Neural progenitor cell (in vitro differentiated cells): ENCODE data around the gene ERGIC1. TPM values are rescaled to one million over a fixed set of nuclear protein-coding genes. Genes with fewer than 3 reads are reported as not detected.
"Not testable (repeated sequence)": the region's sequence is repeated elsewhere in the genome, so short reads cannot be mapped to it uniquely, and the experiment has no call there.

Experiments
- DNase-seq: peaks from one replicate; pipeline ENCODE4 v3.0.0-alpha.2; 2016; ENCODE audit warnings: low spot score
- H2AFZ ChIP-seq: fragments of 200-600 bp; sonication (generic); replicated peaks from 2 replicates; pipeline ENCODE4 v1.6.1; 2016; ENCODE audit warnings: antibody characterized with exemption
- H3F3A ChIP-seq: fragments of 200-600 bp; sonication (generic); 2 replicates; pipeline ENCODE4 v1.6.1; 2016; ENCODE audit warnings: antibody characterized with exemption, low read depth
- H3K27ac ChIP-seq: fragments of 200-600 bp; sonication (generic); 2 replicates; pipeline ENCODE4 v1.5.1; 2016; ENCODE audit warnings: mild to moderate bottlenecking
- H3K27me3 ChIP-seq: fragments of 200-600 bp; sonication (generic); 2 replicates; pipeline ENCODE4 v1.6.1; 2016; ENCODE audit warnings: mild to moderate bottlenecking, moderate library complexity
- H3K36me3 ChIP-seq: fragments of 200-600 bp; sonication (generic); 2 replicates; pipeline ENCODE4 v1.5.1; 2016
- H3K4me1 ChIP-seq: fragments of 200-600 bp; sonication (generic); 2 replicates; pipeline ENCODE4 v1.6.1; 2016; ENCODE audit warnings: mixed run types
- H3K4me2 ChIP-seq: fragments of 200-600 bp; sonication (generic); 2 replicates; pipeline ENCODE4 v1.6.1; 2016
- H3K4me3 ChIP-seq: fragments of 200-600 bp; sonication (generic); 2 replicates; pipeline ENCODE4 v1.5.1; 2016
- H3K79me2 ChIP-seq: fragments of 200-600 bp; sonication (generic); 2 replicates; pipeline ENCODE4 v1.6.1; 2016; ENCODE audit warnings: low read depth
- H3K9ac ChIP-seq: fragments of 200-600 bp; sonication (generic); 2 replicates; pipeline ENCODE4 v1.6.1; 2016
- H3K9me3 ChIP-seq: fragments of 200-600 bp; sonication (generic); 2 replicates; pipeline ENCODE4 v1.5.1; 2016; ENCODE audit warnings: low read depth
- H4K20me1 ChIP-seq: fragments of 200-600 bp; sonication (generic); 2 replicates; pipeline ENCODE4 v1.6.1; 2016; ENCODE audit warnings: low read depth
- H3K27ac Mint-ChIP-seq: 3 replicates; pipeline ENCODE4 v1.8.0; 2021; ENCODE audit warnings: mixed read lengths
- H3K27me3 Mint-ChIP-seq: 2 replicates; pipeline ENCODE4 v1.8.0; 2022; ENCODE audit warnings: low read depth, mild to moderate bottlenecking, inconsistent platforms, moderate library complexity, mixed read lengths; ENCODE audit not compliant: insufficient read depth
- H3K36me3 Mint-ChIP-seq: 3 replicates; pipeline ENCODE4 v1.8.0; 2021; ENCODE audit warnings: mixed read lengths
- H3K4me1 Mint-ChIP-seq: 3 replicates; pipeline ENCODE4 v1.8.0; 2021; ENCODE audit warnings: mixed read lengths
- H3K4me3 Mint-ChIP-seq: 3 replicates; pipeline ENCODE4 v1.8.0; 2021; ENCODE audit warnings: mild to moderate bottlenecking, moderate library complexity, mixed read lengths
- H3K9me3 Mint-ChIP-seq: 3 replicates; pipeline ENCODE4 v1.8.0; 2020; ENCODE audit warnings: mixed read lengths
- CTCF ChIP-seq: fragments of 200-600 bp; sonication (generic); IDR thresholded peaks from 2 replicates; pipeline ENCODE4 v1.5.1; 2017; ENCODE audit warnings: antibody characterized with exemption, mild to moderate bottlenecking
- EZH2 ChIP-seq: fragments of 200-600 bp; sonication (generic); IDR thresholded peaks from 2 replicates; pipeline ENCODE4 v1.6.1; 2017; ENCODE audit warnings: antibody characterized with exemption, mild to moderate bottlenecking, moderate library complexity
- EZH2phosphoT487 ChIP-seq: fragments of 200-600 bp; sonication (generic); IDR thresholded peaks from 2 replicates; pipeline ENCODE4 v1.6.1; 2017; ENCODE audit warnings: antibody characterized with exemption
- total RNA-seq: library from RNA; depleted of rRNA; stranded (reverse); fragments of >200 nt; gene quantifications from 2 replicates; pipeline ENCODE4 v1.2.3, GENCODE V29; 2015; ENCODE audit warnings: low replicate concordance

The ERGIC1 gene
- total RNA-seq, 1 donor from 2014 or later, result 28.7 TPM

GRCh38 chr5:172850454-172850797, 16.4 kb downstream of the ERGIC1 start:
- Histone ChIP-seq H3K9ac (no peak overlapping the region), H3K4me2 (no peak overlapping the region), H2AFZ (no peak overlapping the region), H3K27ac (no peak overlapping the region), H3K79me2 (peaks cover 66% of the 10 kb centered on the region), H3K4me3 (no peak overlapping the region), H3K36me3 (no peaks in the 10 kb centered on the region), H3F3A (no peaks in the 10 kb centered on the region), H3K4me1 (no peaks in the 10 kb centered on the region), H4K20me1 (peaks cover 81% of the 10 kb centered on the region), H3K9me3 (no peaks in the 10 kb centered on the region), H3K27me3 (no peaks in the 10 kb centered on the region)
- H3K27ac Mint-ChIP-seq, result peak overlapping the region; percentile 54
- DNase-seq, result no peak
- peaks cover 22% of the 10 kb centered on the region for H3K4me1 Mint-ChIP-seq
- H3K4me3 Mint-ChIP-seq, result no peak overlapping the region
- H3K9me3 Mint-ChIP-seq, result no peaks in the 10 kb centered on the region
- H3K27me3 Mint-ChIP-seq, result peaks cover 3% of the 10 kb centered on the region
- TF ChIP-seq CTCF, result no peak
- H3K36me3 Mint-ChIP-seq, result no peaks in the 10 kb centered on the region

- not testable (repeated sequence) for H3K9me3 Mint-ChIP-seq, H3K4me2 ChIP-seq, H3K36me3 ChIP-seq, H3K9me3 ChIP-seq, H3K36me3 Mint-ChIP-seq, H3K4me3 ChIP-seq, H3K27me3 Mint-ChIP-seq, H3K27me3 ChIP-seq, H3K9ac ChIP-seq, H2AFZ ChIP-seq, H3K27ac Mint-ChIP-seq, H3K4me3 Mint-ChIP-seq, H3F3A ChIP-seq, H3K4me1 ChIP-seq, DNase-seq, H3K27ac ChIP-seq
- Histone ChIP-seq H4K20me1 (peaks cover 83% of the 10 kb centered on the region), H3K79me2 (peaks cover 60% of the 10 kb centered on the region)
- H3K4me1 Mint-ChIP-seq, result peaks cover 19% of the 10 kb centered on the region
Measured at GRCh38 chr5:172851254-172851653, 17.2 kb downstream of the ERGIC1 start.

DNA sequence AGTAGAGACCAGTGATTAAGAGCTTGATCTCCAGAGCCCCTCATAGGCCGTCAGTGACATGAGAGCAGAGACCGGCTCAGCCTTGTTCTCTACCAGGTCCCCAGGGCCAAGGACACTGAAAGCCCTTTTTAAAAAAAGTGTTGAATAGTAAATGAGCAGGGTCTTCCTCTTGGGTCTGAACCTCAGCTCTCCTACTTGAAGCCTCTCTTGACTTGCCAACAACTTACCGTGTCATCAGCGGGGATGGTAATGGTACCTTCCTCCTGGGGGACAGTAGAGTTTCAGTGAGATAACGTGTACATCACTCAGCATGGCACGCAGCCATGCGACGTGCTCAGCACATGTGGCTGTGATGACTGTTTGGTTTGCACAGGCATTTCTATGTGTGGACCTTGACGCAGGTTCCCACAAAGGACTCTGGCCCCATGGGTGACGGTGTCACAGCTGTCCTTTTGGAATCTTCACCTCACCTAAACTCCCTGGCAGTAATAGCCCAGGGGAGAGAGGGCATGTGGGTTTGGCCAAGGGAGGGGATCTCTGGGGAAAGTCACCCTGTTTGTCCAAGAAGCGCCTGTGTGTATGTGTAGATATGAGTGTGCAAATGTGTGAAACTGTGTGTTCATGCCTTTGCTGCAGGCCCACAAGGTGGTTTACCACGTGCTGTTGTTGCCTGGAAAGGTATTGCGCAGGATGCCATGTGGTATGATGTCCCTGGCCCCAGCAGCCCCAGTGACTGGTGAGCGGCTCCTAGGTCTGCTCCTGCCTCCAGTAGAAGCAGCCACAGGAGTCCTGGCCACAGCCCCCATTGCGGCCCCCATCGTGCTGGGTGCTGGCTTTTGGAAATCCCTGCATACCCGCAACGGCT, 18.7 kb downstream of the ERGIC1 start:
- Mint-ChIP-seq H3K36me3 (no peaks in the 10 kb centered on the region), H3K9me3 (no peaks in the 10 kb centered on the region), H3K4me3 (no peak overlapping the region), H3K27ac (no peak overlapping the region), H3K4me1 (peaks cover 15% of the 10 kb centered on the region), H3K27me3 (peaks cover 3% of the 10 kb centered on the region)
- TF ChIP-seq CTCF (no peak), EZH2 (no peak), EZH2phosphoT487 (no peak)
- H3K79me2 ChIP-seq, result peaks cover 60% of the 10 kb centered on the region
- no peaks in the 10 kb centered on the region for H3F3A ChIP-seq
- H3K9ac ChIP-seq, result no peak overlapping the region
- DNase-seq, result no peak
- H3K4me3 ChIP-seq, result no peak overlapping the region
- no peaks in the 10 kb centered on the region for H3K27me3 ChIP-seq
- no peak overlapping the region for H3K4me2 ChIP-seq
- H3K36me3 ChIP-seq, result no peaks in the 10 kb centered on the region
- no peaks in the 10 kb centered on the region for H3K4me1 ChIP-seq
- H2AFZ ChIP-seq, result no peak overlapping the region
- no peak overlapping the region for H3K27ac ChIP-seq
- H4K20me1 ChIP-seq, result peaks cover 86% of the 10 kb centered on the region
- no peaks in the 10 kb centered on the region for H3K9me3 ChIP-seq

- Histone ChIP-seq H3K4me2 (no peak overlapping the region), H2AFZ (no peak overlapping the region), H3K79me2 (peaks cover 53% of the 10 kb centered on the region), H4K20me1 (peaks cover 86% of the 10 kb centered on the region), H3K27ac (no peak overlapping the region), H3K36me3 (no peaks in the 10 kb centered on the region), H3K4me1 (no peaks in the 10 kb centered on the region), H3K4me3 (no peak overlapping the region), H3F3A (no peaks in the 10 kb centered on the region), H3K9ac (no peak overlapping the region), H3K9me3 (no peaks in the 10 kb centered on the region), H3K27me3 (no peaks in the 10 kb centered on the region)
- H3K4me1 Mint-ChIP-seq, result peaks cover 16% of the 10 kb centered on the region
- H3K27me3 Mint-ChIP-seq, result peaks cover 3% of the 10 kb centered on the region
- TF ChIP-seq EZH2 (no peak), CTCF (no peak), EZH2phosphoT487 (no peak)
- no peak overlapping the region for H3K4me3 Mint-ChIP-seq
- H3K27ac Mint-ChIP-seq, result no peak overlapping the region
- DNase-seq, result no peak
- no peaks in the 10 kb centered on the region for H3K9me3 Mint-ChIP-seq
- no peaks in the 10 kb centered on the region for H3K36me3 Mint-ChIP-seq
Measured at GRCh38 chr5:172853355-172853975, 19.4 kb downstream of the ERGIC1 start.
